GM18505 (cell line): ENCODE data around the gene KRTAP4-12.

Source experiments
- ATAC-seq: cut with Tn5 transposase; IDR thresholded peaks from one replicate; pipeline ENCODE4 v1.9.1; 2021; ENCODE audit not compliant: unreplicated experiment
- POLR2A ChIP-seq: IDR thresholded peaks from 4 replicates; pipeline ENCODE4 v1.6.1; 2011; ENCODE audit warnings: borderline replicate concordance; ENCODE audit not compliant: insufficient read depth, insufficient read length; ENCODE audit errors: extremely low read depth

The KRTAP4-12 gene

GRCh38 chr17:41082626-41083025, 41.4 kb downstream of the KRTAP4-12 start:
- TF ChIP-seq POLR2A: no peak
- ATAC-seq: no peak

- no peak for ATAC-seq
- TF ChIP-seq POLR2A: no peak
Measured at GRCh38 chr17:41076788-41077187, 47.2 kb downstream of the KRTAP4-12 start.

- no peak for TF ChIP-seq POLR2A
- ATAC-seq: no peak
Measured at GRCh38 chr17:41073676-41074075, 50.3 kb downstream of the KRTAP4-12 start.
